ENCODE results near the gene PFDN4. TPM values are rescaled to one million over a fixed set of nuclear protein-coding genes. Genes with fewer than 3 reads are reported as not detected.

Gene PFDN4
- total RNA-seq, 1 donor from 2014 or later: 23.4 TPM

DNA sequence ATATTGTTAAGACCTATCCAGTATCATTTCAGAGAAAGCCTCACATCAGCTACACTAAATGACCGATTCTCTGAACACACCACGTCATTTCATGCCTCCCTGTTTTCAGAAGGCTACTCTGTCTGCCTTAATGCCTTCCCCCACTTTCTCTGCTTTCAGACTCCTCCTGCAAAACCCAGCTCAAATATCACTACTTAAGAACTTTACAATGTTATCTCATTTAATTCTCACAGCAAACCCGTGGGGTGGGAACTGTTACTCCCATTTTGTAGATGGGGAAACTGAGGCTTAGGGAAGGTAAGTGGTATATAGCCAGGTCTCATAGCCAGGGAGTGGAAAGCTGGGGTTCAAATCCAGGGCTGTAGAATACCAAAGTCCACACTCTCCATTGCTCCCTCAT is 36.9 kb upstream of the PFDN4 start:
- no peak for TF ChIP-seq CTCF (IDR thresholded peaks at IDR 0.05; ENCODE audit: borderline replicate concordance)
- DNase-seq: no peak
- Histone ChIP-seq H3K4me1 (peaks cover 25% of the 10 kb centered on the region), H3K4me3 (no peak overlapping the region), H3K36me3 (no peaks in the 10 kb centered on the region), H3K27me3 (ENCODE audit: low read depth) (peaks cover 98% of the 10 kb centered on the region), H3K9me3 (replicated peaks) (no peaks in the 10 kb centered on the region), H3K27ac (replicated peaks) (no peak overlapping the region)
- intact Hi-C loops (cut with micrococcal nuclease): no loop called here

- intact Hi-C loops (cut with micrococcal nuclease): no loop called here
Observed at GRCh38 chr20:54172532-54172855, 35.4 kb upstream of the PFDN4 start.

DNA sequence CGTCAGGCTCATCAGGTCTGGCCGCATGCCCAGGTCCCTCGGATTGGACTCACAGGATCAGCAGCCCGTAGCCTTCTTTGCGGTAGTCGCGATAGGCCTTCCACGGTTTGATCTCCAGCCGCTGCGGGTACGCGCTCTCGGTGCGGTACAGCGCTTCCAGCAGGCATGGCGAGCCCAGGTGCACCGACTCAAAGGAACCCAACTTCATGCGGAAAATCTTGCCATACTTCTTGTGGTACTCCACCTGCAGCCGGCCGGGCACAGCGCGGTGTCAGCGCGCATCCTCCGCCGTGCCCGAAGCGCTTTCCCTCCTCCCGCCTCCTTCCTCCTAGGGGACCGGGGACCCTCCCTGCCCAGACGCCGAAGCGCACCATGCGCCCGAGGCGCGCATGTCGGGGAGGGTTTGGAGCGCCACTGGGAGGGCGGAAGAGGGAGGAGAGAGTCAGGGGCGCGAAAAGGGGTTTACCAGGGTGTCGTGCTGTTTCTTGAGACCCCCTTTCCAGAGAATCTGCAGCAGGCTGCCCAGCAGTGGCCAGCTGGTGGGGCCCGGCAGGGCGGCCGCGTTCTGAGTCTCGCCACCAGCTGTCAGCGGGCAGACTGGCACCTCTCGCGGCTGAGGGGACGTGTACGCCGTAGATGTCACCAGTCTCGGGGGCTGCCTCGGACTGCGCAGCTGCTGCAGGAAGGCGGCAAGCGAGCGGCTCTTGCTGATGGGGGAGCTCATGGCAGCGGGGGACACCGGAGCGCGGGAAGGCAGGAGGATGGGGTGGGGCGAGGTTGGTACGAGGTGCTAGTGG is 34.8 kb upstream of the PFDN4 start:
- H3K9me3 ChIP-seq (replicated peaks): no peaks in the 10 kb centered on the region
- H3K4me3 ChIP-seq: peak overlapping the region; percentile 39
- H3K4me1 ChIP-seq: peaks cover 25% of the 10 kb centered on the region
- H3K36me3 ChIP-seq: no peaks in the 10 kb centered on the region
- H3K27ac ChIP-seq (replicated peaks): no peak overlapping the region
- DNase-seq: no peak
- peaks cover 98% of the 10 kb centered on the region for H3K27me3 ChIP-seq (ENCODE audit: low read depth)
- intact Hi-C loops (cut with micrococcal nuclease): no loop called here
- TF ChIP-seq CTCF (IDR thresholded peaks at IDR 0.05; ENCODE audit: borderline replicate concordance): no peak

More at GRCh38 chr20:54172532-54172855, 35.4 kb upstream of the PFDN4 start:
- Histone ChIP-seq H3K27me3 (ENCODE audit: low read depth) (peaks cover 98% of the 10 kb centered on the region), H3K36me3 (no peaks in the 10 kb centered on the region), H3K4me3 (no peak overlapping the region), H3K27ac (replicated peaks) (no peak overlapping the region), H3K9me3 (replicated peaks) (no peaks in the 10 kb centered on the region), H3K4me1 (peaks cover 25% of the 10 kb centered on the region)
- no peak for DNase-seq
- no peak for TF ChIP-seq CTCF (IDR thresholded peaks at IDR 0.05; ENCODE audit: borderline replicate concordance)

DNA sequence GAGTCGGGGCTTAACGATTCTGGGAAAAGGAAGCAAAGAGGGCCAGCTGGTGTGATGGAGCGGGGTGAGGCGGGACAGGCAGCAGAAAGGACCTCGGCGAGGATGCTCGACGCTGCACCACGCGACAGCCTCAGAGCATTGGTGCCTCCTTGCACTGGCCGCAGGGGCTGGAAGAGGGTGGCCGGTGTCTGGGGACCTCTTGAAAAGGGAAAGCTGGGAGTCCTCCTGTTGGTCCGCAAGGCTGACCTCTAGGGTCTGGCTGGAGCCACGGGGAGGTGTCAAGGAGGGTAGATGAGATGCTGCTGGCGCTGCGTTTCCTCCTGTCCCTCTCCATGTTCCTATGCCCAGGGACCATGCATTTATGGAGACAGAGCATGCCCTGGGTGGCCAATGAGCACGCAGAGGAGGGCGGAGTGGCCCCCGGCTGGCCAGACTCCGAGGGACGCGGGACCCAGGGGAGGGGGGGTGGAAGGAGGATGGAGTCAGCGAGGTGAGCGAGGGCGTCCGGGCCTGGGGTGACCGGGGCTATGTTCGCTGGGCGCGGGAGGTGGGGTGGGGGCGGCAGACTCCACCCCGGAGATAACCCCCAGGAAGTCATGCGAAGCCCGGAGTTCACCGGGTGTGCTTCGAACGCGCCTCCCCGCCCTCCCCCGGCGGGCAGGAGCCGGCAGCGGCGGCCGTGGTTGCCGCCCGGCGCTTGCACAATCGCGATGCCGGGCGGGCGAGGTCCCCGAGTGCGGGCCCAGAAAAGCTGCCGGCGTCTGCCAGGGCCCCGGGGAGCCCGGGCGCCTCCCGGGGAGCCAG is 34.0 kb upstream of the PFDN4 start, which contains the start of gene CYP24A1:
TSS of gene CYP24A1 (minus strand) at position 334 of the 804 bp plus-strand sequence. CDS start 407 bp downstream, outside the sequence.
- Histone ChIP-seq H3K36me3 (no peaks in the 10 kb centered on the region), H3K4me3 (peak within 1 kb of the TSS; percentile 39), H3K9me3 (replicated peaks) (no peaks in the 10 kb centered on the region), H3K27me3 (ENCODE audit: low read depth) (peaks cover 100% of the 10 kb centered on the region), H3K27ac (replicated peaks) (no peak within 1 kb of the TSS), H3K4me1 (peaks cover 25% of the 10 kb centered on the region)
- TF ChIP-seq CTCF (IDR thresholded peaks at IDR 0.05; ENCODE audit: borderline replicate concordance): no peak
- intact Hi-C loops (cut with micrococcal nuclease): no loop called here
- no peak for DNase-seq

GRCh38 chr20:54174457-54175175 is 33.3 kb upstream of the PFDN4 start:
- Histone ChIP-seq H3K36me3 (no peaks in the 10 kb centered on the region), H3K27ac (replicated peaks) (no peak overlapping the region), H3K9me3 (replicated peaks) (no peaks in the 10 kb centered on the region), H3K4me3 (peak overlapping the region; percentile 39), H3K4me1 (peaks cover 25% of the 10 kb centered on the region), H3K27me3 (ENCODE audit: low read depth) (peaks cover 100% of the 10 kb centered on the region)
- no peak for TF ChIP-seq CTCF (IDR thresholded peaks at IDR 0.05; ENCODE audit: borderline replicate concordance)
- no peak for DNase-seq
- intact Hi-C loops (cut with micrococcal nuclease): no loop called here
